PC-3 (cell line): Measurements from ENCODE around the gene SERINC3. TPM values are rescaled to one million over a fixed set of nuclear protein-coding genes. Genes with fewer than 3 reads are reported as not detected.

ENCODE experiments used
- ATAC-seq: fragments of 200-7000 bp; cut with Tn5 transposase; 2 replicates; pipeline ENCODE4 v1.9.1; 2020; ENCODE audit warnings: mild to moderate bottlenecking, moderate library complexity
- BruUV-seq: library from RNA; stranded (reverse); fragments of 400-500 nt; replicated peaks from 2 replicates; lab custom pipeline; 2021; lab: Mats Ljungman, UMichigan
- CTCF ChIA-PET: fragments of 300-600 bp; sonication (Branson Sonifier 250); formaldehyde crosslinking; loops from one replicate; lab custom pipeline; 2022; ENCODE audit warnings: antibody characterized with exemption; lab: Charles Lee
- POLR2A ChIA-PET: fragments of 300-600 bp; sonication (Branson Sonifier 250); formaldehyde crosslinking; loops from one replicate; lab custom pipeline; 2022; ENCODE audit warnings: antibody characterized with exemption; ENCODE audit not compliant: unreplicated experiment; lab: Charles Lee
- DNase-seq: peaks from one replicate; pipeline ENCODE4 v3.0.0-alpha.2; 2015
- H2AFZ ChIP-seq: fragments of 300-600 bp; sonication (generic); 2 replicates; pipeline ENCODE4 v1.6.0; 2016; ENCODE audit warnings: antibody characterized with exemption, low read length
- H3F3A ChIP-seq: fragments of 300-600 bp; sonication (generic); one replicate; pipeline ENCODE4 v1.6.0; 2017; ENCODE audit warnings: antibody characterized with exemption, low read length, control low read depth, mild to moderate bottlenecking; ENCODE audit not compliant: unreplicated experiment
- H3K27ac ChIP-seq: fragments of 300-600 bp; sonication (generic); 2 replicates; pipeline ENCODE4 v1.5.1; 2016; ENCODE audit warnings: mild to moderate bottlenecking, low read length
- H3K27me3 ChIP-seq: fragments of 300-600 bp; sonication (generic); 2 replicates; pipeline ENCODE4 v1.6.1; 2016; ENCODE audit warnings: low read length, mixed read lengths
- H3K36me3 ChIP-seq: fragments of 300-600 bp; sonication (generic); 2 replicates; pipeline ENCODE4 v1.6.1; 2016; ENCODE audit warnings: low read depth, mixed run types, low read length, mixed read lengths
- H3K4me1 ChIP-seq: fragments of 300-600 bp; sonication (generic); 2 replicates; pipeline ENCODE4 v1.5.1; 2016; ENCODE audit warnings: low read length; ENCODE audit not compliant: insufficient read depth
- H3K4me2 ChIP-seq: fragments of 300-600 bp; sonication (generic); 2 replicates; pipeline ENCODE4 v1.6.0; 2016; ENCODE audit warnings: low read length
- H3K4me3 ChIP-seq: fragments of 300-600 bp; sonication (generic); 2 replicates; pipeline ENCODE4 v1.5.1; 2016; ENCODE audit warnings: mild to moderate bottlenecking, low read length, mixed read lengths
- H3K79me2 ChIP-seq: fragments of 300-600 bp; sonication (generic); 2 replicates; pipeline ENCODE4 v1.6.1; 2017; ENCODE audit warnings: low read length, mixed read lengths
- H3K9ac ChIP-seq: fragments of 300-600 bp; sonication (generic); 2 replicates; pipeline ENCODE4 v1.6.0; 2016; ENCODE audit warnings: mild to moderate bottlenecking, low read length
- H3K9me2 ChIP-seq: fragments of 300-600 bp; sonication (generic); replicated peaks from 2 replicates; pipeline ENCODE4 v1.6.1; 2016; ENCODE audit warnings: mixed run types, low read length, mixed read lengths
- H3K9me3 ChIP-seq: fragments of 300-600 bp; sonication (generic); 2 replicates; pipeline ENCODE4 v1.6.1; 2016; ENCODE audit warnings: low read length, mixed read lengths
- H4K20me1 ChIP-seq: fragments of 300-600 bp; sonication (generic); 2 replicates; pipeline ENCODE4 v1.6.1; 2016; ENCODE audit warnings: low read length, mixed read lengths
- EZH2 ChIP-seq: fragments of 300-600 bp; sonication (generic); IDR thresholded peaks from one replicate; pipeline ENCODE4 v1.6.1; 2017; ENCODE audit warnings: antibody characterized with exemption, mild to moderate bottlenecking, low read length; ENCODE audit not compliant: unreplicated experiment
- EZH2phosphoT487 ChIP-seq: fragments of 300-600 bp; sonication (generic); IDR thresholded peaks from 2 replicates; pipeline ENCODE4 v1.6.1; 2018; ENCODE audit warnings: mild to moderate bottlenecking, antibody characterized with exemption, low read length, borderline replicate concordance
- intact Hi-C: fragments of 100-400 bp; cut with micrococcal nuclease; formaldehyde crosslinking; loops from 2 replicates; pipeline ENCODE4 v1.9.0; 2023
- total RNA-seq: library from RNA; depleted of rRNA; stranded (reverse); fragments of >200 nt; gene quantifications from 2 replicates; pipeline ENCODE4 v1.2.3, GENCODE V29; 2014
- TF ChIP-seq, protein P1 (sequence below): fragments of 300-600 bp; sonication (generic); conservative IDR thresholded peaks from 2 replicates; pipeline ENCODE4 v1.5.1; 2017; ENCODE audit warnings: antibody characterized with exemption, low read depth, mild to moderate bottlenecking, low read length

The SERINC3 gene
- total RNA-seq, 1 experiment from 2014 or later = 92.6 TPM

DNA sequence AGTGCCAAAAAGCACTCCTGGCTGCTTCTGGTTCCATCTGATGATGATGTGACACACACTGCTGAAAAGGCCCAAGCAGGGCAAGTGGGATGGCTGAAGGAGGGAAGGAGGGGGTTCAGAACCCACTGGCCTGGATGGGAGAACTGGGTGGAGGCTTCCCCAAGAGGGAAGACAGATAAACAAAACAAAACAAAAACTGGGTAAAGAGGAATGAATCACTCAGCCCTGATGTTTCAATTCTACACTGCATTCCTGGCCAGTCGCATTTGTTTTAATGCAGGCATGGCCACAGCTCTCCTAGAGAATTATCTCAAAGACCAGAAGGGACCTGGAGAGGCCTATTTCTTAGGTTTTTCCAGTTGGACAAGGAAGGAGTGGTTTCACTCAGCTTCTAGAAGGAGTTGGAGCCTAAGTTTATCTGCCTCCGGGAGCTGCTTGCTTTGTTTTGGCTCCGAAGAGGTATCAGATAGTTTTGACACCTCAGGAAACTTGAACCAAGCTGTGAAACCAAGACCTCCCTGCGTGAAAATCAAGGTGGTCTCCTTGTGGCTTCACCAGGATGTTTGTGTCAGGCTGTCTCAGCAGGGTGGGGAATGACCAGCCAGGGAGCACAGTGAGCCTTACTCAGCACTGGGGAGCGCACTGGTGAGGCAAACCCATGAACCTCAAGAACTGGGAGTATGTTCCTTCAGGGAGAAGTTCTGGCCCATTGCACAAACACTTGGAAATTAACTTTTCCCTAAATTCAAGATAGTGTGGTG is 30.1 kb downstream of the SERINC3 start:
- intact Hi-C loops = no loop called here
- Histone ChIP-seq H3K9me2 (no peaks in the 10 kb centered on the region), H3K36me3 (peaks cover 52% of the 10 kb centered on the region), H3K79me2 (no peaks in the 10 kb centered on the region; the same call in 1 of the 2 replicates), H2AFZ (no peak overlapping the region), H3K9ac (no peak overlapping the region), H3K27ac (peak overlapping the region; percentile 96), H3F3A (peaks cover 24% of the 10 kb centered on the region), H3K4me2 (no peak overlapping the region), H3K4me3 (no peak overlapping the region), H4K20me1 (no peaks in the 10 kb centered on the region), H3K9me3 (no peaks in the 10 kb centered on the region), H3K27me3 (no peaks in the 10 kb centered on the region), H3K4me1 (peaks cover 33% of the 10 kb centered on the region)
- CTCF ChIA-PET = no interaction called here
- TF ChIP-seq EZH2 = no peak
- no peak for TF ChIP-seq EZH2phosphoT487
- TF ChIP-seq, protein P1, sequence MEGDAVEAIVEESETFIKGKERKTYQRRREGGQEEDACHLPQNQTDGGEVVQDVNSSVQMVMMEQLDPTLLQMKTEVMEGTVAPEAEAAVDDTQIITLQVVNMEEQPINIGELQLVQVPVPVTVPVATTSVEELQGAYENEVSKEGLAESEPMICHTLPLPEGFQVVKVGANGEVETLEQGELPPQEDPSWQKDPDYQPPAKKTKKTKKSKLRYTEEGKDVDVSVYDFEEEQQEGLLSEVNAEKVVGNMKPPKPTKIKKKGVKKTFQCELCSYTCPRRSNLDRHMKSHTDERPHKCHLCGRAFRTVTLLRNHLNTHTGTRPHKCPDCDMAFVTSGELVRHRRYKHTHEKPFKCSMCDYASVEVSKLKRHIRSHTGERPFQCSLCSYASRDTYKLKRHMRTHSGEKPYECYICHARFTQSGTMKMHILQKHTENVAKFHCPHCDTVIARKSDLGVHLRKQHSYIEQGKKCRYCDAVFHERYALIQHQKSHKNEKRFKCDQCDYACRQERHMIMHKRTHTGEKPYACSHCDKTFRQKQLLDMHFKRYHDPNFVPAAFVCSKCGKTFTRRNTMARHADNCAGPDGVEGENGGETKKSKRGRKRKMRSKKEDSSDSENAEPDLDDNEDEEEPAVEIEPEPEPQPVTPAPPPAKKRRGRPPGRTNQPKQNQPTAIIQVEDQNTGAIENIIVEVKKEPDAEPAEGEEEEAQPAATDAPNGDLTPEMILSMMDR = no peak
- POLR2A ChIA-PET = interaction anchor here (0.6 kb wide), 2 partner anchors 30 to 209 kb away, joined by 3 to 4 read pairs; partner anchors contain the start of gene SERINC3
- ATAC-seq = no peak
- no peak for DNase-seq
- no TSS peak for BruUV-seq

DNA sequence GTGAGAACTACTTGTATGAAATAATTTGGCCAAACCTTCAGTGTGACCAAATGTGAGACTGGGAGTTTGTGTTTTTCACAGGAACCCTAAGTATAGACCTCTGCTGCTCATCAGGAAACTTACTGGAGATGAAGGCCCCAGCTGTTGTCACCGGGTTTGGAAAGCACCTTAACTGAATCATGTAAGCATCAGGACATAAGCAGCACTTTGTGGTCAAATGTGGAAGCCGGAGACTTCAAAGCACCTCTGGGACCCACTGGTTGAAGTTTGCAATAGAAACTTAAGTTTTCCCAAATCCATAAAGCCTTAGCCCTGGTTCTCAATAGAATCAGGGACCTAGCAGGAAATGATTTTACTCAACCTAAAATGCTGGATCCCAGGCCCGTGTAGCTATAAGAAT is 31.9 kb downstream of the SERINC3 start:
- peaks cover 52% of the 10 kb centered on the region for H3K36me3 ChIP-seq
- H3K9me3 ChIP-seq = no peaks in the 10 kb centered on the region
- ChIA-PET CTCF (no interaction called here), POLR2A (no interaction called here)
- no peak overlapping the region for H3K4me2 ChIP-seq
- no peak for ATAC-seq
- H3K9ac ChIP-seq = no peak overlapping the region
- DNase-seq = no peak
- no peaks in the 10 kb centered on the region for H4K20me1 ChIP-seq
- no peak overlapping the region for H3K4me3 ChIP-seq
- peaks cover 18% of the 10 kb centered on the region for H3K4me1 ChIP-seq
- H3K9me2 ChIP-seq = no peaks in the 10 kb centered on the region
- BruUV-seq = no TSS peak
- H3K79me2 ChIP-seq = no peaks in the 10 kb centered on the region; the same call in 1 of the 2 replicates
- 0 out of 2 replicates have a peak overlapping the region, but pooled peaks have one; percentile 14 for H3K27ac ChIP-seq
- TF ChIP-seq EZH2phosphoT487 (no peak), EZH2 (no peak)
- TF ChIP-seq, protein P1 = no peak
- H2AFZ ChIP-seq = no peak overlapping the region
- H3K27me3 ChIP-seq = no peaks in the 10 kb centered on the region
- peaks cover 11% of the 10 kb centered on the region for H3F3A ChIP-seq
- intact Hi-C loops = no loop called here

DNA sequence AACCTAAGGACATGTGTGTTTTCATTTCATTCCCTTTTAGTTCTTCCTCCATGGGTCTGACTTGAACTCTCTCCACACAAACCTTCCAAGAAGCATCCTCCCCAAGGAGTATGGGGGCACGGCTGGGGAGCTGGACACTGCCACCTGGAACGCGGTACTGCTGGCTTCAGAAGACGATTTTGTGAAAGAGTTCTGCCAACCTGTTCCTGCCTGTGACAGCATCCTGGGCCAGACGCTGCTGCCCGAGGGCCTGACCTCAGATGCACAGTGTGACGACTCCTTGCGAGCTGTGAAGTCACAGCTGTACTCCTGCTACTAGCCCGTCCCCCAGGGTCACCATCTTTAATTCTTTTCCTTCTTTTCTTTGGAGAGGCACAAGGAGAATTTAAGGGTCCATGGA is 32.6 kb downstream of the SERINC3 start:
- no peaks in the 10 kb centered on the region for H3K79me2 ChIP-seq
- no peak for DNase-seq
- no peak overlapping the region for H3K4me3 ChIP-seq
- H3K4me1 ChIP-seq = peaks cover 11% of the 10 kb centered on the region
- H3K4me2 ChIP-seq = no peak overlapping the region
- no peaks in the 10 kb centered on the region for H4K20me1 ChIP-seq
- CTCF ChIA-PET = no interaction called here
- H3K36me3 ChIP-seq = peaks cover 45% of the 10 kb centered on the region
- intact Hi-C loops = no loop called here
- H3F3A ChIP-seq = peaks cover 4% of the 10 kb centered on the region
- H2AFZ ChIP-seq = no peak overlapping the region
- no TSS peak for BruUV-seq
- no peaks in the 10 kb centered on the region for H3K9me2 ChIP-seq
- ATAC-seq = no peak
- POLR2A ChIA-PET = no interaction called here
- TF ChIP-seq EZH2 (no peak), EZH2phosphoT487 (no peak)
- TF ChIP-seq, protein P1 = no peak
- no peaks in the 10 kb centered on the region for H3K9me3 ChIP-seq
- H3K9ac ChIP-seq = no peak overlapping the region
- H3K27me3 ChIP-seq = no peaks in the 10 kb centered on the region
- H3K27ac ChIP-seq = no peak overlapping the region
